Activated CD4-positive, alpha-beta T cell treated with anti-CD3 and anti-CD28 coated beads for 36 hours (primary cell): Measurements from ENCODE around the gene OR51L1. TPM values are rescaled to one million over a fixed set of nuclear protein-coding genes. Genes with fewer than 3 reads are reported as not detected.

ENCODE experiments used
- ATAC-seq: fragments of 200-7000 bp; cut with Tn5 transposase; one replicate; pipeline ENCODE4 v1.10.0; 2021; ENCODE audit warnings: mild to moderate bottlenecking, moderate library complexity
- CTCF ChIA-PET: fragments of 350-600 bp; sonication (Branson Sonifier 250); formaldehyde crosslinking; loops from one replicate; lab custom pipeline; 2021; ENCODE audit warnings: antibody characterized with exemption; lab: Charles Lee
- POLR2A ChIA-PET: fragments of 350-600 bp; sonication (Branson Sonifier 250); formaldehyde crosslinking; loops from one replicate; lab custom pipeline; 2021; ENCODE audit warnings: antibody characterized with exemption, inconsistent platforms; lab: Charles Lee
- DNase-seq: peaks from one replicate; pipeline ENCODE4 v3.0.0-alpha.2; 2020
- H3K27ac Mint-ChIP-seq: one replicate; pipeline ENCODE4 v1.8.0; 2021; ENCODE audit warnings: mixed read lengths
- H3K27me3 Mint-ChIP-seq: one replicate; pipeline ENCODE4 v1.8.0; 2021; ENCODE audit warnings: mixed read lengths
- H3K36me3 Mint-ChIP-seq: one replicate; pipeline ENCODE4 v1.8.0; 2021; ENCODE audit warnings: low read depth, mixed read lengths
- H3K4me1 Mint-ChIP-seq: one replicate; pipeline ENCODE4 v1.8.0; 2021; ENCODE audit warnings: mixed read lengths
- H3K4me3 Mint-ChIP-seq: one replicate; pipeline ENCODE4 v1.8.0; 2021; ENCODE audit warnings: mild to moderate bottlenecking, moderate library complexity, mixed read lengths
- H3K9me3 Mint-ChIP-seq: one replicate; pipeline ENCODE4 v1.8.0; 2021; ENCODE audit warnings: low read depth, mixed read lengths
- intact Hi-C, 2 experiments: fragments of 100-400 bp; cut with DNase I in 1 of 2; cut with micrococcal nuclease in 1 of 2; formaldehyde crosslinking; loops; one replicate each; pipeline versions ENCODE4 v1.14.2 to v1.15.1; 2022 to 2024; cut with DNase I, micrococcal nuclease
- total RNA-seq, 2 experiments: library from RNA; stranded (reverse); gene quantifications; one replicate each; pipeline ENCODE4 v1.2.3, GENCODE V29; 2021

The OR51L1 gene
- total RNA-seq, 2 experiments from 2014 or later, result not detected

DNA sequence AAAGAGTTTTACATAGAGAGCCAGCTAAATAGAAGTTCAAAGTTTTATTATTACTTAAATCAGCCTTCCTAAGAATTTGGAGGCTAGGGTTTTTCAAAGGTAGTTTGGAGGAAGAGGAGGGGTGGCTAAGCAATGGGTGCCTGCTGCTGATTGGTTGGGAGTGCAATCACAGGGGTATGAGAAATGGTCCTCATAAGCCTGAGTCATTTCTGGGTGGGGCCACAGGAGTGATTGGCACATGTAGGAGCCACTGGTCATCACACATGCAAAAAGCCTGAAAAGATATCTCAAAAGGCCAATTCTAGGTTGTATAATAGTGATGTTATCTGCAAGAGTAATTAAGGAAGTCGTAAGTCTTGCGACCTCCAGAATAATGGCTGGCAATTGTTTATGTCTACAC is 12.9 kb downstream of the OR51L1 start:
- Mint-ChIP-seq H3K9me3 (no peaks in the 10 kb centered on the region), H3K36me3 (no peaks in the 10 kb centered on the region), H3K4me1 (no peaks in the 10 kb centered on the region), H3K4me3 (no peak overlapping the region), H3K27me3 (peaks cover 1% of the 10 kb centered on the region), H3K27ac (no peak overlapping the region)
- ChIA-PET POLR2A (no interaction called here), CTCF (no interaction called here)
- intact Hi-C loops, result no loop called here
- DNase-seq (no peak), ATAC-seq (no peak)

- intact Hi-C loops, result no loop called here
- no peak for DNase-seq
- Mint-ChIP-seq H3K4me1 (no peaks in the 10 kb centered on the region), H3K27ac (no peak overlapping the region), H3K36me3 (no peaks in the 10 kb centered on the region), H3K4me3 (no peak overlapping the region), H3K27me3 (peaks cover 2% of the 10 kb centered on the region), H3K9me3 (no peaks in the 10 kb centered on the region)
- ChIA-PET POLR2A (no interaction called here), CTCF (no interaction called here)
- no peak for ATAC-seq
Measured at GRCh38 chr11:5011254-5011653, 16.6 kb downstream of the OR51L1 start.

DNA sequence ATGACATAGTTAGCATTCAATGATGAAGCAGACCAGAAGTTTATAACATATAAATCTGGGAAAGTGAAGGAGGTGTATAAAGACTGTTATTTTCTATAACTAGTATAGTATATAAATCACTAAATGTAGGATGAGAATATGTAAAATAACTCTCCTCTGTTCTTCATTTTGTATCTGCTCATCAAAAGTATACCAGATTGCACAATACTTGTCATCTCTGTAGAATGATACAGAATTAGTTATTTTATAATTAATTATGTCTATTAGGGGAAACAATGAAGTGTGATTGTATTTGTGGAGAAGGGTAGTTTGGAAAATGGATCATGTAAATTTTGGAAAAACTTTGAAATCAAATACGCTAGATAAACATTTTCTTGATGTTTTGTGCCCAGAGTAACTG is 18.4 kb downstream of the OR51L1 start:
- ATAC-seq (no peak), DNase-seq (no peak)
- Mint-ChIP-seq H3K4me1 (no peaks in the 10 kb centered on the region), H3K27me3 (peaks cover 2% of the 10 kb centered on the region), H3K36me3 (no peaks in the 10 kb centered on the region), H3K4me3 (no peak overlapping the region), H3K9me3 (no peaks in the 10 kb centered on the region), H3K27ac (no peak overlapping the region)
- CTCF ChIA-PET, result interaction anchor here (0.7 kb wide), 1 partner anchor 376 kb away, joined by 3 read pairs; no protein-coding TSS in a partner anchor
- intact Hi-C loops, result no loop called here
- POLR2A ChIA-PET, result no interaction called here

- H3K9me3 Mint-ChIP-seq, result peaks cover 22% of the 10 kb centered on the region
- CTCF ChIA-PET, result no interaction called here
Measured at GRCh38 chr11:5021996-5022395, 27.3 kb downstream of the OR51L1 start.

GRCh38 chr11:5036669-5037068 is 42.0 kb downstream of the OR51L1 start:
- CTCF ChIA-PET, result no interaction called here
- POLR2A ChIA-PET, result no interaction called here
- DNase-seq, result no peak
- no peak overlapping the region for H3K27ac Mint-ChIP-seq
- no peaks in the 10 kb centered on the region for H3K4me1 Mint-ChIP-seq
- no peak overlapping the region for H3K4me3 Mint-ChIP-seq
- intact Hi-C loops, result no loop called here
- no peaks in the 10 kb centered on the region for H3K36me3 Mint-ChIP-seq
- ATAC-seq, result no peak
- no peaks in the 10 kb centered on the region for H3K9me3 Mint-ChIP-seq
- H3K27me3 Mint-ChIP-seq, result peaks cover 2% of the 10 kb centered on the region

More at GRCh38 chr11:5021996-5022395, 27.3 kb downstream of the OR51L1 start:
- H3K4me1 Mint-ChIP-seq, result no peaks in the 10 kb centered on the region
- H3K36me3 Mint-ChIP-seq, result no peaks in the 10 kb centered on the region
- H3K27me3 Mint-ChIP-seq, result no peaks in the 10 kb centered on the region
- ATAC-seq (no peak), DNase-seq (no peak)
- H3K27ac Mint-ChIP-seq, result no peak overlapping the region
- POLR2A ChIA-PET, result no interaction called here
- H3K4me3 Mint-ChIP-seq, result no peak overlapping the region
- intact Hi-C loops, result no loop called here

DNA sequence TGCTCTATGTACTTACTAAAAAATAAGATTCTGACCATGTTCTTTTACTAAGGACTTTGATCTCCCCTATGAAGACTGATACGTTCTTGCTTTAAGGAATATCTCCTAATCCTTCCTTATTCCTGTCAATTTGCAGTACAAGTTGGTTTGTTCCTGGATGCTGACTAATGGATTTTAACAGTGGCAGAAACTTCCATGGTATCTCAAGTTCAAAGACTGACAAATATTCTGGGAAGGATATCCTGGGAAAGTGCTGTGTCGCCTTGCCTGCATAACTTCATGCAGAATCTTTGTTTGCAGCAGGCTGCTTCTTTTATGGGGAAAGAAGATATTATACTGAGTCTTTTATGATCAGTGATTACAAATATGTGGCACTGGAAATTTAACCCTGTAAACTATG is 43.3 kb downstream of the OR51L1 start:
- POLR2A ChIA-PET, result no interaction called here
- ATAC-seq (no peak), DNase-seq (no peak)
- intact Hi-C loops, result no loop called here
- CTCF ChIA-PET, result no interaction called here
- H3K36me3 Mint-ChIP-seq, result no peaks in the 10 kb centered on the region
- no peak overlapping the region for H3K4me3 Mint-ChIP-seq
- H3K9me3 Mint-ChIP-seq, result no peaks in the 10 kb centered on the region
- peaks cover 2% of the 10 kb centered on the region for H3K27me3 Mint-ChIP-seq
- no peaks in the 10 kb centered on the region for H3K4me1 Mint-ChIP-seq
- no peak overlapping the region for H3K27ac Mint-ChIP-seq

DNA sequence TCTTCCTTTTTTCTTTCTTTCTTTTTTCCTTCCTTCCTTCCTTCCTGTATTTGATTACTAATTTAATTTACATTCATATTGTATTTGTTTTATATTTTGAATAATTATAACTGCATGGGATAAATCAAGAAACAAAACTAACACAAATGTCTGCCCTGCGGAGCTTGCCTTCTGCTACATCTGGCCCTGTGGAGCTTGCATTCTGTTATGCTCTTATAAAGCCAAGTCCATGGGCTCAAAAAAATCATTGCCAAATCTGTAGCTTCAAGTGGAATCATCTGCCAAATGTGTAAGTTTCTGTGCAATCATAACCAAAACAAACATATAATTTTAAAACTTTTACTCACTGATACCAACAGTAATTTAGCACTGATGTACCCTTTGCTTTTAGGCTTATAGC is 43.7 kb downstream of the OR51L1 start:
- H3K9me3 Mint-ChIP-seq, result no peaks in the 10 kb centered on the region
- CTCF ChIA-PET, result no interaction called here
- H3K27ac Mint-ChIP-seq, result no peak overlapping the region
- intact Hi-C loops, result no loop called here
- POLR2A ChIA-PET, result no interaction called here
- peaks cover 2% of the 10 kb centered on the region for H3K27me3 Mint-ChIP-seq
- no peaks in the 10 kb centered on the region for H3K4me1 Mint-ChIP-seq
- DNase-seq, result no peak
- ATAC-seq, result no peak
- H3K4me3 Mint-ChIP-seq, result no peak overlapping the region
- H3K36me3 Mint-ChIP-seq, result no peaks in the 10 kb centered on the region

DNA sequence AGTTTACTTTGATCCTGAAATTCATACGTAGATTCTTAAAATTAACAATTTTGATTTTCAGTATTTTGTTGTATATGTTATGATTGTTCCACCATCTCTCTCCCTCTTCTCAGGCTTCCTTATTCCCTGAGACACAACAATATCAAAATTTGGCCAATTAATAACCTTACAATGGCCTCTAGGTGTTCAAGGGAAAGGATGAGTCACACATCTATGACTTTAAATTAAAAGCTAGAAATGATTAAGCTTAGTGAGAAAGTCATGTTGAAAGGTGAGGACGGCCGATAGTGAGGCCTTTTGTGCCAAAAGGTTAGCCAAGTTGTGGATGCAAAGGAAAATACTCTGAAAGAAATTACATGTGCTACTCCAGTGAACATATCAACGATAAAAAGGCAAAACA is 46.2 kb downstream of the OR51L1 start:
- ChIA-PET POLR2A (no interaction called here), CTCF (no interaction called here)
- no peak for ATAC-seq
- Mint-ChIP-seq H3K27me3 (peaks cover 4% of the 10 kb centered on the region), H3K9me3 (no peaks in the 10 kb centered on the region), H3K4me1 (no peaks in the 10 kb centered on the region), H3K36me3 (no peaks in the 10 kb centered on the region), H3K27ac (no peak overlapping the region), H3K4me3 (no peak overlapping the region)
- intact Hi-C loops, result no loop called here
- DNase-seq, result no peak

DNA sequence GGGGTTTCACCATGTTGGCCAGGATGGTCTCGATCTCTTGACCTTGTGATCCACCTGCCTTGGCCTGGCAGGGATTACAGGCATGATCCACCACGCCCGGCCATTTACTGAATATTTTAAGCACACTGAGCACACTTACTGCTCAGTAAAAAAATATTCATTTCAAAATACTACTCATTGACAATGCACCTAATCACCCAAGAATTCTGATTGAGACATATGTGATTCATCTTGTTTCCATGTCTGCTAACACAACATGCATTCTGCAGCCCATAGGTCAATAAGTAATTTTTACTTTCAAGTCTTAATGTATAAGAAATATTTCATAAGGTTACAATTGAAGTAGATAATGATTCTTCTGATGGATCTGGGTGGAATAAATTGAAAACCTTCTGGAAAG is 47.4 kb downstream of the OR51L1 start:
- peaks cover 4% of the 10 kb centered on the region for H3K27me3 Mint-ChIP-seq
- H3K4me1 Mint-ChIP-seq, result no peaks in the 10 kb centered on the region
- no peak for ATAC-seq

DNA sequence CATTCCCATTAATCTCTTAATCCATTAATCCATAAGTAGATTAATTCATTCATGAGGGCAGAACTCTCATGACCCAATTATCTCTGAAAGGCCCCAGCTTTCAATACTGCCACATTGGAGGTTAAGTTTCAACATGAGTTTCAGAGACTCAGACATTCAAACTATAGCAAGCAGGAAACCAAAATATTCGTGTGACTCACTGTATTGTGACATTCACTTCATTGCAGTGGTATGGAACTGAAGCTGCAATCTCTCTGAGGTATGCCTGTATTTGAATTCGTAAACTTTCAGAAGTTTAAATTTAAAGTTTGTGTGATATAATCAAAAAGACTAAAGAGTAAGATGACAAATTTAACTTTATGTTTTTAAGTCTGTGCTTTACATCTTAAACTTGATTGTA is 48.7 kb downstream of the OR51L1 start:
- Mint-ChIP-seq H3K27me3 (peaks cover 4% of the 10 kb centered on the region), H3K9me3 (no peaks in the 10 kb centered on the region), H3K27ac (no peak overlapping the region), H3K36me3 (no peaks in the 10 kb centered on the region), H3K4me1 (no peaks in the 10 kb centered on the region), H3K4me3 (no peak overlapping the region)
- POLR2A ChIA-PET, result no interaction called here
- CTCF ChIA-PET, result no interaction called here
- ATAC-seq (no peak), DNase-seq (no peak)
- intact Hi-C loops, result no loop called here

More for the DNA sequence above, 47.4 kb downstream of the OR51L1 start:
- intact Hi-C loops, result no loop called here
- Mint-ChIP-seq H3K9me3 (no peaks in the 10 kb centered on the region), H3K4me3 (no peak overlapping the region), H3K27ac (no peak overlapping the region), H3K36me3 (no peaks in the 10 kb centered on the region)
- ChIA-PET POLR2A (no interaction called here), CTCF (no interaction called here)
- no peak for DNase-seq

GRCh38 chr11:5046226-5046625 is 51.6 kb downstream of the OR51L1 start, which contains the start of gene OR52J3:
Gene OR52J3, plus strand, starts transcription at chr11:5046526. Its CDS starts 0 bp downstream, at chr11:5046526.
- intact Hi-C loops, result no loop called here
- H3K4me3 Mint-ChIP-seq, result no peak within 1 kb of the TSS
- H3K9me3 Mint-ChIP-seq, result no peaks in the 10 kb centered on the region
- CTCF ChIA-PET, result no interaction called here
- POLR2A ChIA-PET, result no interaction called here
- DNase-seq (no peak), ATAC-seq (no peak)
- peaks cover 2% of the 10 kb centered on the region for H3K27me3 Mint-ChIP-seq
- H3K27ac Mint-ChIP-seq, result no peak within 1 kb of the TSS
- no peaks in the 10 kb centered on the region for H3K36me3 Mint-ChIP-seq
- no peaks in the 10 kb centered on the region for H3K4me1 Mint-ChIP-seq

DNA sequence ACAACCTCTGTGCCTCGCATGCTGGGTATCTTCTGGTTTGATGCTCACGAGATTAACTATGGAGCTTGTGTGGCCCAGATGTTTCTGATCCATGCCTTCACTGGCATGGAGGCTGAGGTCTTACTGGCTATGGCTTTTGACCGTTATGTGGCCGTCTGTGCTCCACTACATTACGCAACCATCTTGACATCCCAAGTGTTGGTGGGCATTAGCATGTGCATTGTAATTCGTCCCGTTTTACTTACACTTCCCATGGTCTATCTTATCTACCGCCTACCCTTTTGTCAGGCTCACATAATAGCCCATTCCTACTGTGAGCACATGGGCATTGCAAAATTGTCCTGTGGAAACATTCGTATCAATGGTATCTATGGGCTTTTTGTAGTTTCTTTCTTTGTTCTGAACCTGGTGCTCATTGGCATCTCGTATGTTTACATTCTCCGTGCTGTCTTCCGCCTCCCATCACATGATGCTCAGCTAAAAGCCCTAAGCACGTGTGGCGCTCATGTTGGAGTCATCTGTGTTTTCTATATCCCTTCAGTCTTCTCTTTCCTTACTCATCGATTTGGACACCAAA is 52.2 kb downstream of the OR51L1 start:
- ATAC-seq (no peak), DNase-seq (no peak)
- no peaks in the 10 kb centered on the region for H3K9me3 Mint-ChIP-seq
- no peaks in the 10 kb centered on the region for H3K4me1 Mint-ChIP-seq
- intact Hi-C loops, result no loop called here
- no peak overlapping the region for H3K4me3 Mint-ChIP-seq
- H3K27me3 Mint-ChIP-seq, result peaks cover 2% of the 10 kb centered on the region
- ChIA-PET POLR2A (no interaction called here), CTCF (no interaction called here)
- no peak overlapping the region for H3K27ac Mint-ChIP-seq
- H3K36me3 Mint-ChIP-seq, result no peaks in the 10 kb centered on the region
